Measurements from ENCODE around the gene MOSPD3. TPM values are rescaled to one million over a fixed set of nuclear protein-coding genes. Genes with fewer than 3 reads are reported as not detected.

MOSPD3 gene
- total and polyA plus RNA-seq, 2 of the 13 experiments (the other 11 are each of a cell fraction or from before 2014, with no cell fraction given) = 7.6 to 8.8 TPM

DNA sequence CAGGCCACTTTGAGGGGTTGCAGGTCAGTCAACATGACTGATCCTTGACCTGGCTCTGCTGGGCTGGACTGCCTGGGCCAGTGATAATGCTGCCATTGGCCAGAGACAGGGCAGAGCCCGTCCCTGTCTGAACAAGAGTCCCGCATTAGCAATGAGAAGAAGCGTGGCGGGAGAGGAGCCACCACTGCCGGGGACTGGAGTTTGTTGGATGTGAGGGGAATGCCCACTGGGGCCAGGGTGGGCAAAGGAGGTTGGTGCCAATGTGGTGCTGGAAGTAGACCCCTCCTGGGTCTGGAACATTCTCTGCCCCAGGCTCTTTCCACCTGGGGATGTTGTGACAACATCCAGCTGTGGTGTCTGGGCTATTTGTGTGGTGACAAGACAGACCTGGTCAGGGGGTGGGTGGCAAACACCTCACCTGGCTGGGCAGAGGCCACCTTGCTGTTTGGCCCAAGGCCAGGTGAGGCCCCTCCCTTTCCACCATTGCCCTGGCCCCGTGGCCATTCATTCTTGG is 46.3 kb upstream of the MOSPD3 start (continued):
- TF ChIP-seq STAT6 (CRISPR knock-in tag; IDR thresholded peaks at IDR 0.05; ENCODE audit: borderline replicate concordance) (no peak), TP53 (CRISPR knock-in tag; conservative IDR thresholded peaks at IDR 0.05) (no peak), PAWR (CRISPR knock-in tag; IDR thresholded peaks at IDR 0.05; ENCODE audit: borderline replicate concordance) (no peak), NR1H2 (CRISPR knock-in tag; IDR thresholded peaks at IDR 0.05; ENCODE audit: borderline replicate concordance, low read depth) (no peak), ZNF558 (CRISPR knock-in tag; IDR thresholded peaks at IDR 0.05; ENCODE audit: borderline replicate concordance) (no peak), ZBTB4 (CRISPR knock-in tag; IDR thresholded peaks at IDR 0.05; ENCODE audit: borderline replicate concordance) (no peak), ZBTB21 (CRISPR knock-in tag; IDR thresholded peaks at IDR 0.05) (no peak), HDAC6 (IDR thresholded peaks at IDR 0.05; ENCODE audit: low read depth, low read length) (no peak), ARNTL (CRISPR knock-in tag; IDR thresholded peaks at IDR 0.05) (0 out of 2 replicates have a peak, but pooled peaks have one; percentile 28), PRPF4 (IDR thresholded peaks at IDR 0.05; ENCODE audit: low read depth, low read length, poor library complexity, severe bottlenecking) (no peak), ZBTB7A (CRISPR knock-in tag; IDR thresholded peaks at IDR 0.05) (no peak), MIXL1 (CRISPR knock-in tag; IDR thresholded peaks at IDR 0.05) (no peak)
- TF ChIP-seq, protein P1, sequence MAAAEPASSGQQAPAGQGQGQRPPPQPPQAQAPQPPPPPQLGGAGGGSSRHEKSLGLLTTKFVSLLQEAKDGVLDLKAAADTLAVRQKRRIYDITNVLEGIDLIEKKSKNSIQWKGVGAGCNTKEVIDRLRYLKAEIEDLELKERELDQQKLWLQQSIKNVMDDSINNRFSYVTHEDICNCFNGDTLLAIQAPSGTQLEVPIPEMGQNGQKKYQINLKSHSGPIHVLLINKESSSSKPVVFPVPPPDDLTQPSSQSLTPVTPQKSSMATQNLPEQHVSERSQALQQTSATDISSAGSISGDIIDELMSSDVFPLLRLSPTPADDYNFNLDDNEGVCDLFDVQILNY (CRISPR knock-in tag; conservative IDR thresholded peaks at IDR 0.05) = no peak
